Raji (cell line): ENCODE data around the gene EXOC4.

Source experiments
- POLR2A ChIP-seq: IDR thresholded peaks from 2 replicates; pipeline ENCODE4 v1.6.1; 2011; ENCODE audit warnings: low read depth, low read length, control low read depth; ENCODE audit not compliant: insufficient read depth

EXOC4 gene

DNA sequence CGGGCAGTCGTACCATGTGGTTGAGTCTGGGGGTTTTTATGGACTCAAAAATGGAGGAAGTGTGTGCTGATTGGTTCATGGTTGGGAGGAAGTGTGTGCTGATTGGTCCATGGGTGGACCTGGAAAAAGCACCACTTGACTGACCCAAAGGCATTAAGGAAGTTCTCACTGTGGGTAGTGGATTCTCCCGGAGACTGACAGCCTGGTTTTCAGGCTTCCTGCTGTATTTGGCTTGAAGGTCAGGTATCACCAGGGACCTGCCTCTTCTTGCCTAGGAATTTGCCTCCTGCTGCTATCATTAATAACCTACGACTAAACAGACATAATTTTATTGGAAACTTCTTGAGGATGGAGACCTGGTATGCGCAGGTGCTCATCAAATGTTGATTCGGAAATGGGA lies 605.4 kb downstream of the EXOC4 start:
- no peak for TF ChIP-seq POLR2A

DNA sequence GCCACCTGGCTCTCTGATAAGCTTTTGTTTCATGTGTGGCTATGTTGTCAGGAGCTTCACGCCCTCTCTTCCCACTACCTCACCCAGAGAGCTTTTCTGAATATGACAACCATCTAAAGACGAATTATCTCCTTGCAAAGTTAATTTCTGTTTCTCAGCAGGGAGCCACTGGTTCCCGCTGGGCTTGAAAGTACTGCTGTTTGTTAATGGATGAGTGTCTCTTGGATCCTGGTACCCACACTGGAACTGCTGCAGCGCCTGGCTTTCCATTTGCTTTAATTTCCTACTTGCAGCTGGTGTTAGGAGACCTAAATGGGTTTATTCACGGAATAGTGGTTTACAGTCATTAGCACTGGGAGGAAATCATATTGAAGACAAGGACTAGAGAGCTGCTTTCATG lies 606.4 kb downstream of the EXOC4 start:
- TF ChIP-seq POLR2A = no peak

DNA sequence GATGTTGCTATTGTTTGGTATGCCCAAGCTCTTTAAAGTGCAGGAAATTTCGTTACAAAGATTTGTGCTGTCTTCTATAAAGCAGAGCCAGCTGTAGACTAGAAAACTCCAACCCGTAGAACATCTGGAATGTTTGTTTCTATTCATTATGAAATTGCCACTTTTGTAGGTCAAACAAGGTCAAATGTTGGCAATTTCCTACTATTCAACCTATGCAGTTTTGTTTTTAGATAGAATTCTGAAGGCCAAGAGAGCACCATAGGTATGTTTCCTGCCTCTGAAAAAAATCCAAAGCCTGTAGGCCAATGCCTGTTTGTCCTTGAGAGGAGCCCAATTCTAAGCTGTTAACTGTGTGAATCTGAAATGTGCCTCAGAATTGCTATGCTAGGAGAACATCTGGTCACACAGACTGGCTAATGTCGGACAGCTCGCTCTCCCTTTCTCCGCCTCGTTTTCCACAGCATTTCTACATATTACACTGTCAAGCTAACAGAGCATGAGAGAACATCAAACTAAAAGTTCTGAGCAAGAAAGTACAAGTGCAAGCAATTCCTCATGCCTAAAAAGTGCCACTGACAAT lies 607.1 kb downstream of the EXOC4 start:
- no peak for TF ChIP-seq POLR2A

DNA sequence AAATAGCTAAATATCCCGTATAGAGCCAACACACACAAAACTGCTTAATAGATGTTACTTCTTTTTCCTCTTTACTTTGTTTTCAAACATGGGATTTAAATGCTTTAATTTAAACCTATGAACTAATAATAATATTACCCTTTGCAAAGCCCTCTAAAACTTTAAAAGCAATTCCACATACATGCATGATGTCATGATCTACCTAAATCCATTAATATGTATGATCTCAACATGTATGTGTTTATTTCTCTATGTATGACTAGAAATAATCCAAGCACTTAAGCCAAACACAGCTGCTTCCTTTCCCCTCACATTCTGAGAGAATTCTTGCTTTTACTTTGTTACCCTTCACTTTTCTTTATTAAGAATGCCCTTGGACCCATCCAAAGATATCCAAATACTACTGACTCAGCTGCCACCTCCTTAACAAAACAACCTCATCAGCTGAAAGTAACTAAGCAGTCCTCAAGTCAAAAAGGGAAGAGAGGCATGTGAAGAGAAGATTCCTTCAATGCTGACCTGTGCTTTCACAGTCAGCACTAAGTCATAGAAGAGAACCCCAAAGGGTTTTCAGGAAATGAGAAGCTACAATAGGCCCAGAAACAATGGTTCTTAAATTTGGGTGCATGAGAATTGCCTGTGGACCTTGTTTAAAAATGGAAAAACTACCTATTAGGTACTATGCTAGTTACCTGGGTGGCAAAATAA lies 607.9 kb downstream of the EXOC4 start:
- TF ChIP-seq POLR2A = no peak

DNA sequence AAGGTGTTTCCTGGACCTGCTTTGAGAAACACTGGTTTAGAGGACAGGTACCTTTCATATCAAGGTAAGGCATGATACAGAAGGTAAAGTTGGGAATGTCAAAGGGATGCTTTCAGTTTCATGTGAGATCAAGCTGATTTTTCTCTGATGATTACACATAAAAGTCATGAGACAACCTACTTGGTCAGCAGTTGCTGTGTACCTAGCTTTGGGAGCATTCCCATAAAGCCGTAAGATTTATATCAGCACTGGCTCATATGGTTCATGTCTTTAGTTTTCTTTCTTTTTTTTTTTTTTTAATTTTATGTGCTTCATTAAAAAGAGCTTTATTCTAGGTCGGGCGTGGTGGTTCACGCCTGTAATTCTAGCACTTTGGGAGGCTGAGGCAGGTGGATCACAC lies 609.0 kb downstream of the EXOC4 start:
- TF ChIP-seq POLR2A = no peak

DNA sequence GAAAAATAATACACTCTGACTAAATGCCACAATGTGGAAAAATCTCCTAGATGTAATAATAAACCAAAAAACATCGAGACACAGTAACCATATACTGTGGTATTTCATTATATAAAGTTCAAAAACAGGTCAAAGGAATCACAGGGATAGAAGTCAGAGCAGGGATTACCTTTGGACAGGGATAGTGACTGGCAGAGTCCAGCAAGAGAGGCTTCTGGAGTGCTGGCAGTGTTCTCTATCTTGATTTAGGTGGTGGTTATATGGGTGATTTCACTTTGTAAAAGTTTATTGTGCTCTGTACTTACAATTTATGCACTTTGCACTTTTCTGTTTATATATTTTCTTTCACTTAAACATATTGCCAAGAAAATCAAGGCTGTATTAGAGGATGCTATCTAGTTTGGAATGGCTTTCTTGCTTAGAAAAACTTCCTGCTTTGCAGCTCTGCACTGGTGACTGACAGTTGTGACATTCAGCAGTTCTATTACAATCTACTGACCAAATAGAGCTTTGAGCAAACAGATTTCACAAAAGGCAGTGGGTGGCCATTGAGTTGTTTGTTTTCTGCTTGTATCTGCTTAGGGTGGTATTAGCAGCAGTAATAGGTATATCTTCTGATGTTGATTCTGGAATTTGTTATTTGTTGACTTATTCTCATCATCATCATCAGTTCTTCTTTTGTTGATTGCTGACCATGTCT lies 610.6 kb downstream of the EXOC4 start:
- TF ChIP-seq POLR2A = no peak

DNA sequence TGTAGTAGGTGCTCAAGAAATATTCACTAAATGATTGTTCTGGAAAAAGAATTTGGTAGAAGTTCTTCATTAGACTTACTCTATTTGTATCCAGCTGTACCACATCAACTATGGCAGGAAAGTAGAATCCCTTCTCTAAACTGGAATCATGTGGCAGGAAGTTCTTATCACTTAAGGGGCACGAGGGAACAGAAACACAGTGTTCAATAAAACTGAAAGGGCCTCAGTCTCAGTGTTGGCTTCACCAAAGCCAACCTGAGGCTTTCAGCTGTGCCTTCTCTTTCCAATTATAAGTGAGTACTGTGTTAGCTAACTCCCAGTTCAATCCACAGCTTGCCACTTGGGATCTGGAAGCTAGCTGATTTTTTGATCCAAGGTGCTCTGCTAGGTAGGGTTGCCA lies 616.7 kb downstream of the EXOC4 start:
- TF ChIP-seq POLR2A = no peak

DNA sequence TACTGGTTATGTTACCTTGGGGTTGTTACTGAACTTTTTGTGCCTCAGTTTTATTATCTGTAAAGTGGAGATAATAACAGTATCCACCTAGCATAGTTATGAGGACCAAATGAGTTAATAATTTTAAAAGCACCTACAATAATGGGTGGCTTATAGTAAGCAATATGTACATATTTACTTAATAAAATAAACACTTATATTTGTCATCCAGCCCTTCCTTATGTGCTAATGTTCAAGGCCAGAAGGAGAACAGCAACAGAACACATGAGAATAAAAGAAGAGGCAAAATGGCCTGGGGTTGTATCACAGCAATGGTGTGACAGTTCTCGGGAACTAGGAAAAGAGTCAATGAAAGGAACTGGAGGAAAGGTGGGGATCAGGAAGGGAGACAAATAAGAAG lies 618.9 kb downstream of the EXOC4 start:
- TF ChIP-seq POLR2A = no peak

DNA sequence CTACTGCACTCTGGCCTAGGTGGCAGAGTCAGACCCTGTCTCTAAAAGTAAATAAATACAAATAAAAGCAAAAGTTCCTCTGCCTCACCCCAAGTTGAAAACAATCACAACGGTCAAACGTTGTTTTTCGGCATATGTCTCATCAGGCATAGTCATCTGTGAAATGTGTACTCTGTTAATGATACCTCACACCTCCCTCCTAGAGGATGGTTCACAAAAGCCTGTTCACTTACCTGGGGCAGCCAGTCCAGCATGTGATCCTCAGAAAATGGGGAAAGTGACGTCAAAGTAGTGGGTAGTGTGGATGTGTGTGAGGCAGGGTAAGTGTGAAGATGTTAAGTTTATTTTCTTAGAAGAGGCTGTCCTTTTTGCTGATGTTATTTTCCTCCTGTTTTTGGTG lies 620.3 kb downstream of the EXOC4 start:
- no peak for TF ChIP-seq POLR2A

DNA sequence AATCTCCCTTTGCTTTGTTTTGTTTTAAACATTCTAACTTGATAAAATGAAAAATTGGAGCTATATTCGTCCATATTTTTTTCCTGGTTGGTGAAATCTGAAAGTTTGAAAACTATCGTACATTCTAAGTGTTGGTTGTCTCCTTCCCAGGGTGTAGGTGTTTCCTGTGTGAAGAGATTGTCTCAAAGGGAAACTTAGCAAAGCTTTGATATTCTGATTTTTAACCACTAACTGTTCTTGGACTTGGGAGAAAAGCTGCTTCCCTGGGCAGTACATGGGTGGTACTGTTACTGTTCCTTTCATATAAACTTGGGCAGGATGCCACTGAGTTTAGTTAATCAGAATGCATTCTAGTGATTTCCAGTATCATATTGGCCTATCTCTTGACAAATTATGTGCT lies 620.8 kb downstream of the EXOC4 start:
- TF ChIP-seq POLR2A = no peak

DNA sequence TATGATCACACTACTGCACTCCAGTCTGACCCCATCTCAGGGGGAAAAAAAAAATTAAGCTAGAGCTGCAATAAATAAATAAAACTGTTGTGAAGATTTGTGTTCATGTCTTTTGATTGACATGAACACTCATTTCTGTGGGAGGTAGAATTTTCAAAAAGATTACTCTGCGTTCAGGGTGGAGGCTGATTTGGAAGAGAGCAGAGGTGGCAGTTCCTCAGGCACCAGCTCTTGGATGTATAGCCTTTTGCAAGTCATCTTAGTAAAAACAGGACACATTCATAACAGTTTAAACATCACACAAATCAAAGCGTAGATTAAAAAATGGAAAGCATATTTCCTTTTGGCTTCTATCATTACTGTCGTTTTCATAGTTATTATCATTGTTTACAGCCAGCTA lies 630.7 kb downstream of the EXOC4 start:
- no peak for TF ChIP-seq POLR2A

DNA sequence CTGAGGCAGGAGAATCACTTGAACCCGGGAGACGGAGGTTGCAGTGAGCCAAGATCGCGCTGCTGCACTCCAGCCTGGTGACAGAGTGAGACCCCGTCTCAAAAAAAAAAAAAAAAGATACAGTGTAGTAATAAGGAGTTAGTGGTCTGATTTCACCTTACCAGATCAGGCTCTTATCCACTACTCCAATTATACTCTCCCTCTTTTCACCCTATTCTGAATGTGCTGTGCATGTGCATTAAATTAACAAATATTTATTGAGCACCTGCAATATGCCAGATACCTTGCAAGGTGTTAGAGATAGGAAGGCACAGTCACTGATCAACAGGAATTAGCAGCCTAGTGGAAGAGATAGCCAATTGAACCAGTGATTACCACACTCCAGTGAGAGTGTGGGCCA lies 632.3 kb downstream of the EXOC4 start:
- TF ChIP-seq POLR2A = no peak

DNA sequence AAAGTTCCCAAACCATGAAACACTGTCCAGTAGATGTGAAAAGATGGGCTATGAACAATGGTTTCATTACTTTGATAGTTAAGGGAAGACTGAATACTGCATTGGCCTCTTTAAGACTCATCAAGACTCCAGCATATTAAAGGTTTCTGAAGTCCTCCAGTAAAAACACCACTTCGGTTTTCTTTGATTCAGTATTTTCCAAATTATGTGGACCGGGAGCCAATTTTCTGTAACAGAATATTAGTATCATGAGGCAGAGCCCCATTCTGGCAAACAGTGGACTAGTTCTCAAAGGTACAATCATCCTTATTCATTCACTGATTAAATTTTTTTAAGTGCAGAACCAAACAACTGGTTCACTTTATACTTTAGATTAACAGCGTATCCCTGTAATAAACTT lies 633.2 kb downstream of the EXOC4 start:
- no peak for TF ChIP-seq POLR2A

DNA sequence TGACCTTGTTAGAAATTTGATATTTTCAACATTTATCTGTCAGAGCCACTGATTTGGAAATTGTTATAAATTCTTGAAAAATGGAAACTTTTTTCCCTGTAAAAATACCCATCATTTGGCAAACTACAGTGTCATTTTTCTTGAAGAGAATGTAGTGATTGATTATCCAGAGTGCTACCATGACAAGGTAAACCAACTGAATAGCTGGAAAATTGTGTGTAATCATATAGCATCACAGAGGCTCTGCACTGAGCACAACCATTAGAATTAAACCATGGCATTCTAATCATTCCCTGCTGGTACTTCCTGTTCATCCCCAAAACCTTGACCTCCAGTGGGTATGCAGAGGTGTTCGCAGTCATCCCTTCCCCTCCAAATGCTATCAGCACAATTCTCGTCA lies 633.9 kb downstream of the EXOC4 start:
- no peak for TF ChIP-seq POLR2A

DNA sequence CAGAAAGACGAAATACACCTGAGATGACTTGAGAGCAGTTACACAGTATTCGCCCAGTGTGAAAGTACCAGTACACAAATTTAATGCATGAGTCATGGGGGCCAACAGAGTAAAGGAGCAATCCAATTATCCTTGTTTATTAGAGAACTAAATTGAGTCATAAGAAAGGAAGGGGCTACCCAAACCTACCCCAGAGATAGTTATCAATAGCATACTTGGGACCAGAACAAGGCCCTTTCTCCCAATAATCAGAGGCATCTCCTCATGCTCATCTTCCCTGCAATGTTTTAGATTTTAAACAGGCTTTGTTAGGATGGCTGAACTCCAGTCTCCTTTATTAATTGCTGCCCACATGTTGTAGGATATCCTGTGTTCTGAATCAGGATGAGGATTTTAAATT lies 634.6 kb downstream of the EXOC4 start:
- TF ChIP-seq POLR2A = no peak
